OCI-M1 (cell line): ENCODE measurements around the gene WNT9A.
"Not testable (repeated sequence)": the region's sequence is repeated elsewhere in the genome, so short reads cannot be mapped to it uniquely, and the experiment has no call there.

Experiments
- DNase-seq: peaks from one replicate; lab custom pipeline; 2025; lab: John Stamatoyannopoulos, UW

Gene WNT9A, protein sequence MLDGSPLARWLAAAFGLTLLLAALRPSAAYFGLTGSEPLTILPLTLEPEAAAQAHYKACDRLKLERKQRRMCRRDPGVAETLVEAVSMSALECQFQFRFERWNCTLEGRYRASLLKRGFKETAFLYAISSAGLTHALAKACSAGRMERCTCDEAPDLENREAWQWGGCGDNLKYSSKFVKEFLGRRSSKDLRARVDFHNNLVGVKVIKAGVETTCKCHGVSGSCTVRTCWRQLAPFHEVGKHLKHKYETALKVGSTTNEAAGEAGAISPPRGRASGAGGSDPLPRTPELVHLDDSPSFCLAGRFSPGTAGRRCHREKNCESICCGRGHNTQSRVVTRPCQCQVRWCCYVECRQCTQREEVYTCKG

DNA sequence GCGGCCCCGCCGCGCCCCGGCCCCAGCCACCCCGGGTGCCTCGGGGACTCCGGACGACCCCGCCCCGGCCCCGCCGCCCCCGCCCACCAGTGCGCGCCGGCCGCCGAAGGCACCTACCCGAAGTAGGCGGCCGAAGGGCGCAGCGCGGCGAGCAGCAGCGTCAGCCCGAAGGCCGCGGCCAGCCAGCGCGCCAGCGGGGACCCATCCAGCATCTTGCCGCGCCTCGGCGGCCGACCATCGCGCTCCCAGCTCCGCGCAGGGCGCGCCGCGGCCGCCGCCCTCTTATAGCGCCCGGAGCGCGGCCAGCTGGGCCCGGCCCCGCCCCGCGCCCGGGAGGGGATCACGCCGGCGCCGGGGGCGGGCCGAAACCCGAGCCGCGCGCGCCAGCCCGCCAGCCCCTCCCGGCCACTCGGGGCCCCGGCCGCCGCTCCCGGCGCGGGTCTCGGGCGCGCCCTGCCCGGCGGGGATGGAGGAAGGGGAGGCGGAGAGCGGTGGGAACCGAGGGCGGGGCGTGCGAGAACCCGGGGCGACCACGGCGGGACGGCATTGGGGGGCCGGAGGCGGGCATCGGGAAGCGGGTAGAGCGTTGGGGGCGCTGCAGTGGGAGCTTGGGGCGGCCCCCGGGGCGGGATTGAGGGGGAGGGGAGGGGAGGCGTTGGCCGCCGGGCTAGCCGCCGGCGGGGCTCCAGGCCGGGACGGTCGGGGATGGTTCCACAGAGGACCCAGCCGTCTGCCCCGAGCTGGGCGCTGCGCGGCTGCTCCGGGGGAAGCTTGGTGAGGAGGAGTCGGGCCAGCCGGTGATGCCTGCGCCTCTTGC is at the start of gene WNT9A:
TSS of gene WNT9A (minus strand) at position 257 of the 817 bp plus-strand sequence. CDS start at position 212, 45 bp downstream.
- DNase-seq, result peak; percentile 47

DNA sequence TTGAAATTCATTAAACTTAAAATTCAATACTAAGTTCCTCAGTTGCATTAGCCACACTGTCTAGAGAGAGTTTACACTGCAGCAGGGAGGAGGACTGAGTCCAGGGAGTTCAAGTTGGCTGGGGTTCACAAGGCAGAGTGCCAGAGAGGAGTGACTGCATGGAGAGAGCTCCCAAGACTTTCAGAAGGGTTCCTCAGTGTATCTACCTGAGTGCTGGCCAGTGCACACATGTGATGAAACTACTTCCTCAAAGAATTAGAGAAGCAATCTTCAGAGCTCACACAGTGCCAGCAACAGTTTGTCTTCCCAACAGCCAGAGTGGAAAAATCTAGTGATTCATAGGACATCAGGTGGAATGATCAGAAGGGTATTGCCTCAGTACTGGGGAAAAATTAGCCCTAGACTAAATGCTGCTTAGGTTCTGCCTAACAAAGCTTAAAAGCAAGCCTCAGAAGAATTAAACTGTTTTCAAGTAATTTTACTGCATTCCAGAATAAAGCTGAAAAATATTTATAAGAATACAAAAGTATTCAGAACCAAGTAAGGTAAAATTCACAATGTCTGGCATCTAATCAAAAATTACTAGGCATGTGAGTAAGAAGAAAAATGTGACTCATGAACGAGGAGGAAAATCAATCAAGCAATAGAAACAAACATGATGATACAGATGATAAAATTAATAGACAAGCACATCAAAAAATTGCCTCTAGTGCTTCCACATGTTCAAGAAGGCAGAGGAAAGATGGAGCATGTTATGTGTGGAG is 48.6 kb upstream of the WNT9A start:
- DNase-seq, result no peak

DNA sequence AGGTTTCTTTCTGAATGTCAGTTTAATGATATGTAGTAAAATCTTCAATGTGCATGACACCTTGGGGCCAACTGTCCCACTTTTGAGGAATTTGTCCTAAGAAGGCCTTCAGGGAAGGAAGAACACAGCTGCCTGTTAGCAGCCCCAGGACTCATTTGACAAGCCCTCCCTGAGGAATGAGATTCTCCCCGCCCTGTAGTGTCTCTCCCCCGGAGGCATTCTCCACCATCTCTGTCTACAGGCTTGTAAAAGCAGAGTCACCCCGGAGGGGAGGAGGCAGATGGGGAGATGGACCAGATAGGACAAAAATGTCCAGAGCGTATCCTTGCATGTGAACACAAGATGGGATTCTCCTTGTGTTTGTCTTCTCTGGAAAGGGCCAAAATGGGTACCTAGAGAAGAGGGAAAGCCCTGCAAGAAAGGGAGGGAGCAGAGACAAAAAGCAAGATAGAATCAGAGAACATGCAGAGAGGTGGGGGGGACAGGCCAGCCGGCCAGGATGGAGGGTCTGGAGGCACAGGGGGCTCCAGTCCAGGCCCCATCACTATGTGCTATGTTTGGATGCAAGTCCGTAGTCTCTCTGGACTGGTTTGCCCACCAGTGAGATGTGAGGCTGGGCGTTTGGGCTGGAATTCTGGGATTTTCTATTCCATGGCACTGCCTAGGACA is 47.0 kb upstream of the WNT9A start:
- DNase-seq, result no peak

DNA sequence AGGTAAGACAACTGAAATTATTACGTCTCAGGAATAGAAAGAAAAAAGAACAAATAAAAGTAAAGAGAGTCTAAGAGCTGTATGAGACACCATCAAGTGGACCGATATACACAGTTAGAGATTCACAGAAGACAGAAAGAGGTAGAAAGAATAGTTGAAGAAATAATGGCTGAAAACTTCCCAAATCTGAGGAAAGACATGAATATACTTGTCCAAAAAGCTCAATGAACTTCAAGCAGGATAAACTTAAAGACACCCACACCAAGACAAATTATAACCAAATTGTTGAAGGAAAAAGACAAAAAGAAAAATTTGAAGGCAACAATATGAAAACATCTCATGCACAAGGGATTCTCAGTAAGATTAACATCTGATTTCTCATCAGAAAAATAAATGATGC is 39.4 kb upstream of the WNT9A start:
- DNase-seq, result no peak

DNA sequence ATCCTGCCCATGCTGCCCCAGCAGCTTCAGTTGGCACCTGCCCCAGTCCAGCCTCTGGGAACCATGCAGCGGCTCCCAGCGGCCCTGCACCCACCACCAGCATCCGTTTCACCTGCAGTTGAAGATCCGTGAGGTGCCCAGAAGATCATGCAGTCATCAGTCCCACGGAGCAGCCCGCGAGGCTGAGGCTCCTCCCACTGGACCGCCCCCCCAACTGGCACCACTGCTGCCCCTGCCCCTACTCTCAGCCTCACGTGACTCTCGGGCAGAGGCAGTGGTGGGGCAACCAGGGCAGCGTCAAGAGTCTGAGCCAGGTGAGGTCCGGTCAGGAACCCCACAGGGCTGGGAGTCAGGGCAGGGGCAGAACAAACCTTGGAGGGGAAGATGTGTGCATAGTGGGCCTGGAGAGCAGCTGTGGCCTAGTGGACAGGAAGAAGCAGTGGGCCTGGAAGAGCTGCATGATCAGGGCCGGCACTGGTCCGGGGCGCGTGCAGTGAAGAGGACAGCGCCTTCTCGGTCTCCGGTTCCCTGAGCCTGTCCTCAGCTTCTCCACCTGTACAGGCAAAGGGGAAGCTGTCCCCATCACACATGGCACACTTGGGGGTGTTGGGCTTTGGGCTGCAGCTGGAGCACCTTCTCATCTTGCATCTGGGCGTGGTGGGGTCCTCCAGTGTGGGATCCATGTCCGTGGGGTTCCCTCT is 28.0 kb upstream of the WNT9A start:
- DNase-seq, result not testable (repeated sequence)

DNA sequence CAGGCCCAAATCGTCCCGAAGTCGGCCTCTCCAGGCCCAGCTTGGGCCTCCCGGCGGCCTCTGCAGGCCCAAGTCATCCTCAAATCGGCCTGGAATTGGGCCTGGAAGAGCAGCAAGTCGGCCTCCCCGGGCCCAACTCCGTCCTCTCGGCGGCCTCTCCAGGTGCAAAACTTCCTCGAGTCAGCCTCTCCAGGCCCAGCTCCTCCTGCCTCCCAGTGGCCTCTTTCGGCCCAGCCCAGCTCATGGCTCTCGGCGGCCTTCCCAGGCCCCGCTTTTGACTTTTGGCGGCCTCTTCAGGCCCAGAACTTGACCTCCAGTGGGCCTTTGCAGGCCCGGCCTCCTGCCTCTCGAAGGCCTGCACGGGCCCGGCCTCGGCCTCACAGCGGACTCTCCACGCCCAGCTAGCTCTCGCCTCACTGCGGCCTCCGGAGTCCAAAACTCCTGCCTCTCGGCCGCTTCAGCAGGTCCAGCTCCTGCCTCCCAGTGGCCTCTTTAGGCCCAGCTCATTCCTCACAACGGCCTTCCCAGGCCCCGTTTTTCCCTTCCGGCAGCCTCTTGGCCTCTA is 26.1 kb upstream of the WNT9A start:
- not testable (repeated sequence) for DNase-seq

DNA sequence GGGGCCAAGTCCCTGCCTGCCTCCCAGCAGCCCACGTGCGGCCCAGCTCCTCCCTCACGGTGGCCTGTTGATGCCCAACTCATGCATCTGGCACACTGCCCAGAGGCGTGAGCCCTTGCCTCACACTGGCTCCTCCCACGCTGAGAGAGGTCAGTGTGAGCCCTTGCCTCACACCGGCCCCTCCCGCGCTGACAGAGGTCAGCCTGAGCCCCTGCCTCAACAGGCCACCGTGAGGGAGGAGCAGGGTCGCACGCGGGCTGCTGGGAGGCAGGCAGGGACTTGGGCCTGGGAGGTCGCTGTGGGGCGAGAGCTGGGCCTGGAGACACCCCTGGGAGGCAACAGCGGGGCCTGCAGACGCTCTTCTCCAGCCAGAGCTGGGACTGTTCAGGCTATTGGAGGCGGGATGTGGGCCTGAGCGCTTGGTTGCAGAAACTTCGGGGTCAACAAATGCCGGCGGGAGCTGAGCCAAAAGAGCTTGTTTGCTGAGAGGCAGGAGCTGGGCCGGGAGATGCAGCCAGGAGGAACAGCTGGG is 25.2 kb upstream of the WNT9A start:
- DNase-seq, result not testable (repeated sequence)

DNA sequence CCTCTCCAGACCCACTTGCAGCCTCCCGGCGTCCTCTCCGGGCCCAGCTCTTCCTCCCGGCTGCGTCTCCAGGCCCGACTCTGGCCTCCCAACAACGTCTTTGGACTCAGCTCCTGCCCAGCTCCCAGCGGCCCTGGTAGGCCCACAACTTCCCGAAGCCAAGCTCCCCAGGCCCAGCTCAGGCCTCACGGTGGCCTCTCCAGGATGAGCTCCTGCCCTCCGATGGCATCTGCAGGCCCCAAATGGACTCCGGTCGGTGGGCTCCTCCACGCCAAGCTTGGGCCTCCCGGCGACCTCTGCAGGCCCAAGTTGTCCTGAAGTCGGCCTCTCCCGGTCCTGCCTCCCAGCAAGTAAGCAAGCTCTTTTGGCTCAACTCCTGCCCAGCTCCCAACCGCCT is 24.5 kb upstream of the WNT9A start:
- DNase-seq, result not testable (repeated sequence)

DNA sequence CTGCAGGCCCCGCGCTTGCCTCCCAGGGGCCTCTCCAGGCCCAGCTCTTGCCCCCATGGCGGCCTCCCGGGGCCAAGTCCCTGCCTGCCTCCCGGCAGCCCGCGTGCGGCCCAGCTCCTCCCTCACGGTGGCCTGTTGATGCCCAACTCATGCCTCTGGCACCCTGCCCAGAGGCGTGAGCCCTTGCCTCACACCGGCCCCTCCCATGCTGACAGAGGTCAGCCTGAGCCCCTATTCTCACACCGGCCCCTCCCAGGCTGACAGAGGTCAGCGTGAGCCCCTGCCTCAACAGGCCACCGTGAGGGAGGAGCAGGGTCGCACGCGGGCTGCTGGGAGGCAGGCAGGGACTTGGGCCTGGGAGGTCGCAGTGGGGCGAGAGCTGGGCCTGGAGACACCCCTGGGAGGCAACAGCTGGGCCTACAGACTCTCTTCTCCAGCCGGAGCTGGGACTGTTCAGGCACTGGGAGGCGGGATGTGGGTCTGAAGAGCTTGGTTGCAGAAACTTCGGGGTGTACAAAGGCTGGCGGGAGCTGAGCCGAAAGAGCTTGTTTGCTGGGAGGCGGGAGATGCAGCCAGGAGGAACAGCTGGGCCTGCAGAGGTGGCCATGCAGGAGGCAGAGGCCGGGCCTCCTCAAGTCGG is 24.0 kb upstream of the WNT9A start:
- DNase-seq, result not testable (repeated sequence)

DNA sequence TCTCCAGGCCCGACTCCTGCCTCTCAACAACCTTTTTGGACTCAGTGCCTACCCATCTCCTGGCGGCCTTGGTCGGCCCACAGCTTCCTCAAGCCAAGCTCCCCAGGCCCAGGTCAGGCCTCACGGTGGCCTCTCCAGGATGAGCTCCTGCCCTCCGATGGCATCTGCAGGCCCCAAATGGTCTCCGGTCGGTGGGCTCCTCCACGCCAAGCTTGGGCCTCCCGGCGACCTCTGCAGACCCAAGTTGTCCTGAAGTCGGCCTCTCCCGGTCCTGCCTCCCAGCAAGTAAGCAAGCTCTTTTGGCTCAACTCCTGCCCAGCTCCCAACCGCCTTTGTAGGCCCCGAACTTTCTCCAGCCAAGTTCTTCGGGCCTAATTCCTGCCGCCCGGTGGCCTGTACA is 23.5 kb upstream of the WNT9A start:
- not testable (repeated sequence) for DNase-seq

DNA sequence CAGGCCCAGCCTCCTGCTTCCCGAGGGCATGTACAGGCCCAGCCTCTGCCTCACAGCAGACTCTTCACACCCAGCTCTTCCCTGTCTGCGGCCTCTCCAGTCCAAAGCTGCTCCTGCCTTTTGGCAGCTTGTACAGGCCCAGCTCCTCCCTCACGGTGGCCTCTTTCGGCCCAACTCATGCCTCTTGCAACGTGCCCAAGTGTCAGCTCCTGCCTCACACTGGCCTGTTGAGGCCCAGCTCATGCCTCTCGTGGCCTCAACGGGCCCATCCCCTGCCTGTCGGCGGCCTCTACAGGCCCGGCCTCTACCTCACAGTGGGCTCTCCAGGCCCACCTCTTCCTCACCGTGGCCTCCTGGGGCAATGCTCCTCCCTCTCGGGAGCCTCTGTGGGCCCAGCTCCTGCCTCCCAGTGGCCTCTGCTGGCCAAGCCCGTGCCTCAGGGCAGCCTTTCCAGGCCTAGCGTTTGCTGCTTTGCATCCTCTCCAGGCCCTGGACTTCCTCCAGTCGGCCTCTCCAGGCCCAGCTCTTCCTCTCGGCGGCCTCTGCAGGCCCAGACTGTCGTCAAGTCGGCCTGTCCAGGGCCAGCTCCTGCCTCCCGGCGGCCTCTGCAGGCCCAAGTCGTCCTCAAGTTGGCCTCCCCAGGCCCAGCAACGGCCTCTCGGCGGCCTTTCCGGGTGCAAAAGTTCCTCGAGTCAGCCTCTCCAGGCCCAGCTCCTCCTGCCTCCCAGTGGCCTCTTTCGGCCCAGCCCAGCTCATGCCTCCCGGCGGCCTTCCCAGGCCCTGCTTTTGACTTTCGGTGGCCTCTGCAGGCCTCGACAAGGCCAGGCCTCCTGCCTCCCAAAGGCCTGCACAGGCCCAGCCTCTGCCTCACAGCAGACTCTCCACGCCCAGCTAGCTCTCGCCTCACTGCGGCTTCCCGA is 22.6 kb upstream of the WNT9A start:
- DNase-seq, result not testable (repeated sequence)

DNA sequence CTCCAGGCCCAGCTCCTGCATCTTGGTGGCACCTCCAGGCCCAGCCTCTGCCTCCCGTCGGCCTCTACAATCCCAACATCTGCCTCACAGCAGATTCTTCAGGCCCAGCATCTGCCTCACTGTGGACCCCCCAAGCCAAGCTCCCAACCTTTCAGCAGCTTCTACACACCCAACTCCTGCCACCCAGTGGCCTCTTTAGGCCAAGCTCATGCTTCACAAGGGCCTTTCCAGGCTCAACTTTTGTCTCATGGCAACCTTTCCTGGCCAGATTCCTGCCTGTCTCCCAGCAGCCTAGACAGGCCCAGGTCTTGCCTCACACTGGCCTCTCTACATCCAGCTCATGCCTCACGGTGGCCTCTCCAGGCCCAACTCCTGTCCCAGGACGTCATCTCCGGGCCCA is 20.1 kb upstream of the WNT9A start:
- not testable (repeated sequence) for DNase-seq

DNA sequence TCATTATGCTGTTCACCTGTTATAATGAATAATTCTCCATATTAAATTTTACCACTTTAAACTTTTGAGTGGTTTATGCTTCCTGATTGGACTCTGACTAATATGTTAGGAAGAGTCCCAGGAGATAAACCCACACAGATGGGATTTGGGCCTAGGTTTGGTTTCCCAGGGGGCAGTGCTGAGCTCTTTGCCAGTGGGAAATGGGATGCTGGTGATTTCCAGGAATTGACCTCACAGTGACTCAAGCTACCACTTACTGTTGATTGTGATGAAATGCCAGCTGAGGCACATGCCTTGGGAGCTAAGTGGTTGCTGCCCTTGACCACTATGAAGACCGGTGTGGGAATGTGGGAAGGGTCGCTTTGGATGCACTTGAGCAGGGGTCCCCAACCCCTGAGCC is 19.0 kb upstream of the WNT9A start:
- DNase-seq, result not testable (repeated sequence)

DNA sequence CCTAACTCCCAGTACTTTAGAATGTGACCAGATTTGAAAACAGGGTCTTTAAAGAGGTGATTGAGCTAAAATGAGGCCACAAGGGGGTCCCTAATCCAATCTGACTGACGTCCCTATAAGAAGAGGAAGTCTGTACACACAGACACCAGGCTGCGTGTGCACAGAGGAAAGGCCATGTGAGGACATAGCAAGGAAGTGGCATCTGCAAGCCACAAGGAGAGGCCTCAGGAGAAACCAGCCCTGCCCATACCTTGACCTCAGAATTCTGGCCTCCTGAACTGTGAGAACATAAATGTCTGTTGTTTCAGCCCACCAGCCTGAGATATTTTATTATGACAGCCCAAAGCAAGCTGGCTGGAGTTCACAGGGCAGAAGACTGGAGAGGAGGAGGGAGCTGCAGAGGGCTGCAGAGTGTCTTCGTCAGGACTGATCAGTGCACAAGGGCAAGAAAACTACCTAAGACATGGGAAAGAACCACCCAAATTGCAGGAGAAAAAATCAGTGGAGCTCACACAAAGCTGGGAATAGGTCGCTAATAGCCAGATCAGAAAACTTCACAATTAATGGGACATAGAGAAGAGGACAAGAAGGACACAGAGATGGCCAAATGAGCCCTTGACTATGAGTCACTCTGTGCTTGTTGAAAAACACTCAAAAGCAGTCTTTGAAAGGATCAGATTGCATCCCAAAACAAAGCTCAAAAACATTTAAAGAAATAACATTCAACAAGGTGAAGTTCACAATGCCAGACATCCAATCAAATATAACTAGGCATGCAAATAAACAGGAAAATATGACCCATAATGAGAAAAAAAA is 14.1 kb upstream of the WNT9A start:
- peak; percentile 80 for DNase-seq

DNA sequence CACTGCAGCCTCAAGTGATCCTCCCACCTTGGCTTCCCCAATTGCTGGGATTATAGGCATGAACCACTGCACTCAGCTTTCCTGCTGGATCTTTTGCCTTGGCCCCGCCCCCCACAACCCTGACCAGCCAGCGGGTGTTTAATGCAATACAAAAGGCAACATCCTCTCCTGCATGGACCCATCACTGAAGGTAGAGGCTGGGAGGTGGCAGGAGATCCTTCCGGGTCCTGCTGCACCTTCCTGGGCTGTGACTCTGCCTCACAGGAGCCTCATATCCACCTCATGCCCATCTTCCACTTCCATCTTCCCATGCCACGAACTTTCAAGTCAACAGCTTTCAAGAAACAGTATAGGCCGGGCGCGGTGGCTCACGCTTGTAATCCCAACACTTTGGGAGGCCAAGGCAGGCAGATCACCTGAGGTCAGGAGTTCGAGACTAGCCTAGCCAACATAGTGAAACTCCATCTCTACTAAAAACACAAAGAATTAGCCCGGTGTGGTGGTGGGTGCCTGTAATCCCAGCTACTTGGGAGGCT is 11.7 kb upstream of the WNT9A start:
- DNase-seq, result no peak

DNA sequence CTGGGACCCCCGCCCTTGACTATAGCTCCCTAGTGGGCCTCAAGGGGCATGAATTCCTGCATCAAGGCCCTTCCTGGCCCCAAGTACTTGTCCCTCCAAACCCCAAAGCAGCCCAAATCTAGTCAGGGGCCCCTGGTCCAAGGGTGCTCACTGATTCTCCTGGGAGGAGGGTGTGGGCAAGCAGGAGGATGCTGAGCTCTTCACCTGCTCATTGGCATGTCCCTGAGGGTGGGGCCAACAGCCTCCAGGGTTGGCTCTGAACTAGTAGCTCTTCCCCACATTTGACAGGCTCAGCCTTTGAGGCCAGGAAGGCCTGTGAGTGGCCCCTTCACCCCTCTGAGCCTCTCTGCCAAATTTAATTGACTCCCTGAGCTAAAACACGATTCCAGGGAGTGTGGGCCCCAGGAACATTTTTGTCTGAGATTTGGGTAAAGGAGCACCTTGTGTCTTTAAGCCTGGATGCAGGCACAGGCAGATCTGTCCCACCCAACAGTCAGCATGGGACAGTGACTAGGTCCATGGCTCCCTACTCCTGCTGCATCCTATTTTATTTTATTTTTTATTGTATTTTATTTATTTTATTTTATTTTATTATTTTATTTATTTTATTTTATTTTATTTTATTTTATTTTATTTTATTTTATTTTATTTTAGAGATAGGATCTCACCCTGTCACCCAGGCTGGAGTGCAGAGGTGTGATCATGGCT is 11.0 kb upstream of the WNT9A start:
- no peak for DNase-seq

DNA sequence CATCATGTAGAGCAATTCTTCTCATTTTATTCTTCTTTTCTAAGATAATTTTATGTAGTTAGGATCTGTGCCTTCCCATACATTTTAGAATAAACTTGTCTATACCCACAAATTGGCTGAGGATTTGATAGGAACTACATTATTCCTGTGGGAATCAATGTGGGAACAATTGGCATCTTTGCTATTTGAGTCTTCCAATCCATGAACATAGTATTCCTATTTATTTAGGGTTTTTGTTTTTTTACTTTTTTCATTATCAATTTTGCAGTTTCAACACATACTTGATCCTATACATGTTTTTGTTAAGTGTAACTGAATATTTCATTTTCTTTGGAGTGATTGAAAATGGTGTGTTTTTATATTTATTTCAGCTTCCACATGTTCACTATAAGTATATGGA is 8.1 kb upstream of the WNT9A start:
- DNase-seq, result no peak
